NCI-H128 (cell line): ENCODE data around the gene ZNF14.
"Not testable (repeated sequence)": the region's sequence is repeated elsewhere in the genome, so short reads cannot be mapped to it uniquely, and the experiment has no call there.

Experiments used
- DNase-seq: peaks from one replicate; lab custom pipeline; 2025; ENCODE audit not compliant: unreplicated experiment; lab: John Stamatoyannopoulos, UW

Gene ZNF14

GRCh38 chr19:19732579-19733501 is at the start of gene ZNF14:
ZNF14 (minus strand) TSS chr19:19733112; CDS start chr19:19732958, 154 bp downstream.
- DNase-seq = peak; percentile 95

GRCh38 chr19:19781791-19782190 is 48.9 kb upstream of the ZNF14 start:
- DNase-seq = peak; percentile 79

- no peak for DNase-seq
Observed at GRCh38 chr19:19778666-19779065, 45.8 kb upstream of the ZNF14 start.

- DNase-seq = no peak
Observed at GRCh38 chr19:19777692-19778091, 44.8 kb upstream of the ZNF14 start.

- peak; percentile 83 for DNase-seq
Observed at GRCh38 chr19:19776206-19777008, 43.5 kb upstream of the ZNF14 start.

- DNase-seq = no peak
Observed at GRCh38 chr19:19775891-19776205, 42.9 kb upstream of the ZNF14 start.

GRCh38 chr19:19774354-19775033 is 41.6 kb upstream of the ZNF14 start:
- no peak for DNase-seq

GRCh38 chr19:19771963-19772362 is 39.1 kb upstream of the ZNF14 start:
- DNase-seq = not testable (repeated sequence)

- DNase-seq = not testable (repeated sequence)
Observed at GRCh38 chr19:19769971-19770370, 37.1 kb upstream of the ZNF14 start.

- no peak for DNase-seq
Observed at GRCh38 chr19:19758164-19758563, 25.3 kb upstream of the ZNF14 start.

GRCh38 chr19:19752760-19753403 is 20.0 kb upstream of the ZNF14 start:
- no peak for DNase-seq

- no peak for DNase-seq
Observed at GRCh38 chr19:19751846-19752245, 18.9 kb upstream of the ZNF14 start.

- no peak for DNase-seq
Observed at GRCh38 chr19:19750842-19751790, 18.2 kb upstream of the ZNF14 start.

GRCh38 chr19:19749908-19750841 is 17.3 kb upstream of the ZNF14 start:
- no peak for DNase-seq

GRCh38 chr19:19749117-19749907 is 16.4 kb upstream of the ZNF14 start:
- DNase-seq = no peak

- DNase-seq = no peak
Observed at GRCh38 chr19:19748249-19748938, 15.5 kb upstream of the ZNF14 start.
